Psoas muscle (tissue), 8 donors: ENCODE data around the gene LUC7L. TPM values are rescaled to one million over a fixed set of nuclear protein-coding genes. Genes with fewer than 3 reads are reported as not detected.

ENCODE experiments used
- ATAC-seq, 4 donors: fragments of 200-7000 bp; cut with Tn5 transposase; one replicate each; pipeline ENCODE4 v1.9.1; 2020; ENCODE audit warnings: moderate library complexity in 3 of 4, mild to moderate bottlenecking in 2 of 4
- DNase-seq, 2 donors: peaks; one replicate each; pipeline ENCODE4 v3.0.0-alpha.2; 2020
- H3K27ac ChIP-seq: fragments of 200-600 bp; one replicate; pipeline ENCODE4 v1.8.0; 2022
- H3K27me3 ChIP-seq, 3 donors: fragments of 200-600 bp in 1 of 3; one replicate each; pipeline versions ENCODE4 v1.6.1 to v1.8.0; 2013 to 2022; ENCODE audit warnings: low read length in 2 of 3, mild to moderate bottlenecking in 2 of 3, moderate library complexity in 1 of 3; ENCODE audit not compliant: insufficient read depth in 3 of 3
- H3K36me3 ChIP-seq, 2 donors: fragments of 200-600 bp in 1 of 2; one replicate each; pipeline versions ENCODE4 v1.6.1 to v1.8.0; 2013 to 2022; ENCODE audit warnings: low read depth in 1 of 2, mild to moderate bottlenecking in 1 of 2, moderate library complexity in 1 of 2; ENCODE audit not compliant: insufficient read depth in 1 of 2
- H3K4me1 ChIP-seq: fragments of 200-600 bp; one replicate; pipeline ENCODE4 v1.8.0; 2022
- H3K4me3 ChIP-seq: fragments of 200-600 bp; one replicate; pipeline ENCODE4 v1.8.0; 2022; ENCODE audit warnings: mild to moderate bottlenecking
- H3K9me3 ChIP-seq: fragments of 200-600 bp; one replicate; pipeline ENCODE4 v1.8.0; 2022
- CTCF ChIP-seq: fragments of 200-600 bp; IDR thresholded peaks from one replicate; pipeline ENCODE4 v1.8.0; 2022; ENCODE audit warnings: antibody characterized with exemption
- WGBS, 3 donors: extraction: QIAGEN DNeasy Blood & Tissue Kit; methylation state at CpG; one replicate each; pipeline versions ENCODE4 v1.1.6 to v1.1.7; 2013; 5-methylcytosine and 5-hydroxymethylcytosine counted together
- intact Hi-C, 2 donors: fragments of 100-400 bp; cut with DNase I; formaldehyde crosslinking; loops; one replicate each; pipeline versions ENCODE4 v1.11.0 to v1.14.2; 2022
- polyA plus RNA-seq, 3 donors: library from polyadenylated mRNA; stranded (reverse); fragments of 200-250 nt; gene quantifications; one replicate each; pipeline ENCODE4 v1.2.3, GENCODE V29; 2013
- total RNA-seq, 4 donors: library from RNA; stranded (reverse); fragmentation: NEBNext Ultra II Directional in 2 of 4; extraction: Animal tissue kit (Norgen Biotek cat#: 25700) in 2 of 4; gene quantifications; one replicate each; pipeline versions ENCODE4 v1.2.1 to v1.2.4, GENCODE V29; 2021 to 2023
- donor health status: healthy with polysubstance abuse.
- donor health status: DM: no; HTN: no; CAD: no; lungs with moderate emphysema.
- donor health status: Bipolar disorder and iron deficiency.
- donor health status: healthy.
- donor health status: DM: yes; HTN: yes; CAD: no.
- donor health status: DM: no; HTN: no; CAD: no.
- donor health status: DM: no; HTN: no; CAD: no.
- donor health status: DM: yes; HTN: yes; CAD: no.

The LUC7L gene
- total and polyA plus RNA-seq, 7 donors, result 23.8 to 58.9 (median 30.3) TPM

GRCh38 chr16:254461-254860 is 25.2 kb upstream of the LUC7L start:
- ATAC-seq (no peak), DNase-seq (no peak)
- no peaks in the 10 kb centered on the region for H3K9me3 ChIP-seq
- peaks cover 0 to 94% of the 10 kb centered on the region in 2 donors for H3K36me3 ChIP-seq
- intact Hi-C loops, result no loop called here
- WGBS, 3 donors, result 92 to 96% (median 96%) methylated on average over 25 of the region's 25 CpGs
- no peaks in the 10 kb centered on the region for H3K4me1 ChIP-seq
- no peaks in the 10 kb centered on the region for H3K27me3 ChIP-seq
- TF ChIP-seq CTCF, result no peak
- H3K27ac ChIP-seq, result no peak overlapping the region
- no peak overlapping the region for H3K4me3 ChIP-seq

- peaks cover 0 to 91% of the 10 kb centered on the region in 2 donors for H3K36me3 ChIP-seq
- no peaks in the 10 kb centered on the region for H3K27me3 ChIP-seq
- no peak overlapping the region for H3K4me3 ChIP-seq
- no peak for ATAC-seq
- H3K9me3 ChIP-seq, result no peaks in the 10 kb centered on the region
- TF ChIP-seq CTCF, result no peak
- no peak overlapping the region for H3K27ac ChIP-seq
- intact Hi-C loops, result no loop called here
- 80 to 90% (median 85%) methylated on average over 6 of the region's 6 CpGs for WGBS, 3 donors
- DNase-seq, result no peak
- H3K4me1 ChIP-seq, result no peaks in the 10 kb centered on the region
Measured at GRCh38 chr16:253833-254232, 24.6 kb upstream of the LUC7L start.

GRCh38 chr16:252366-253337 is 23.4 kb upstream of the LUC7L start:
- WGBS, 3 donors, result 67 to 73% (median 69%) methylated on average over 30 of the region's 30 CpGs
- no peak for ATAC-seq

GRCh38 chr16:249431-249830 is 20.2 kb upstream of the LUC7L start:
- no peaks in the 10 kb centered on the region for H3K27me3 ChIP-seq
- H3K4me1 ChIP-seq, result peaks cover under 1% of the 10 kb centered on the region
- no peak for ATAC-seq
- peak in 1 of 2 donors; percentile 45 for DNase-seq
- TF ChIP-seq CTCF, result no peak
- intact Hi-C loops, result no loop called here
- no peak overlapping the region for H3K4me3 ChIP-seq
- 79 to 84% (median 84%) methylated on average over 12 of the region's 12 CpGs for WGBS, 3 donors
- no peak overlapping the region for H3K27ac ChIP-seq
- peaks cover 0 to 51% of the 10 kb centered on the region in 2 donors for H3K36me3 ChIP-seq
- no peaks in the 10 kb centered on the region for H3K9me3 ChIP-seq

More at GRCh38 chr16:252366-253337, 23.4 kb upstream of the LUC7L start:
- Histone ChIP-seq H3K27ac (no peak overlapping the region), H3K4me1 (no peaks in the 10 kb centered on the region), H3K4me3 (peak overlapping the region; percentile 28), H3K36me3 (peaks cover 0 to 83% of the 10 kb centered on the region in 2 donors), H3K27me3 (no peaks in the 10 kb centered on the region), H3K9me3 (no peaks in the 10 kb centered on the region)
- no peak for DNase-seq
- intact Hi-C loops, result no loop called here
- no peak for TF ChIP-seq CTCF
